ENCODE results near the gene SAMD10. TPM values are rescaled to one million over a fixed set of nuclear protein-coding genes. Genes with fewer than 3 reads are reported as not detected.
"Not testable (repeated sequence)": the region's sequence is repeated elsewhere in the genome, so short reads cannot be mapped to it uniquely, and the experiment has no call there.

Gene SAMD10
- total RNA-seq, 1 donor from 2014 or later: 3.8 TPM

DNA sequence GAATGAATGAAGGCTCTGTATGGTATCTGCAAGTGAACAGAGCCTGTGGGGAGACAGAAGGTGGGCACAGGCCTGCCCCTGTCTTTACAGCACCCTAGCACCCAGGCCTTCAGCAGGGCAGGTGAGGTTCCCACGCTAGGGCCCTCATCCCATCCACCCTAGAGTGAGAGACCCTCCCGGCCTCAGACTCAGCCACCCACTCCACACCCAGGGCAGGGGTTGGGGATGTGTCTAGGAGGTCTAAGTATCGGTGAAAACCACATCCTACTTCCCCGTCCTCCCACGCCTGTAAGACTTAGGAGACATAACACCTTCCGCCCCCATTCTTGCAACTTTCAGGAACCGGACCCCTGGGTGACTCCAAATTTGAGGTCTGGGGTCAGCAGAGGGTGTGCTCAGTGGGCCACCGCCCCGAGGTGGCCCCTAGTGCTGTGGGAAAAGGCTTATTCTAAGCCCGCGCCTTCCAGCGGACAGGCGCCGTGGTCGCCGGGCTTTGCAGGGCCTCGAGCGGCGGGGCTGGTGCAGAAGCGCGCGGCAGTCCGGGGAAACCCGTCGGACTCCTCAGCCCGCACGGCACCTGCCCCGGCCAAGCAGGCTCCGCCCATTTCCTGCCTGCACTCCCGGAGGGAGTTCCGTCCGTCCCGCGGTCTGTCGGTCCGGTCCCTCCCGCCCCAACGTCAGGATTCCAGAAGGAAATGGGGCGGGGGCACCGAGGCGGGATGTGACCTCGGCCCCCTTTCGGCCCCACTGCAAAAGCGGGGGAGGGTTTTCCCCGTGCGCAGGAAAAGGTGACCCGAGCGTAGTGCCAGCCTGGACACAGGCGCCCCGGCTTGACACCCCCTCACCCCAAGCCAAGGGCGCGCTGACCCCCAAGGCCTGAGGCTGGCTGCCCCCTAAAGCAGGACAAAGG is 868 bp downstream of the SAMD10 start:
- no peak for TF ChIP-seq CTCF (IDR thresholded peaks at IDR 0.05)
- Mint-ChIP-seq H3K36me3 (ENCODE audit: low read depth) (peaks cover 3% of the 10 kb centered on the region), H3K27ac (ENCODE audit: unreplicated experiment) (no peak overlapping the region), H3K9me3 (ENCODE audit: low read depth) (no peaks in the 10 kb centered on the region), H3K27me3 (ENCODE audit: low read depth) (no peaks in the 10 kb centered on the region), H3K4me3 (ENCODE audit: unreplicated experiment) (peak overlapping the region; percentile 67), H3K4me1 (ENCODE audit: low read depth) (peaks cover 49% of the 10 kb centered on the region)
- DNase-seq (ENCODE audit: low spot score): no peak

GRCh38 chr20:63977739-63978276 is 1.6 kb downstream of the SAMD10 start:
- Mint-ChIP-seq H3K4me1 (ENCODE audit: low read depth) (peaks cover 51% of the 10 kb centered on the region), H3K27ac (ENCODE audit: unreplicated experiment) (peak overlapping the region; percentile 8), H3K9me3 (ENCODE audit: low read depth) (no peaks in the 10 kb centered on the region), H3K4me3 (ENCODE audit: unreplicated experiment) (peak overlapping the region; percentile 47), H3K27me3 (ENCODE audit: low read depth) (no peaks in the 10 kb centered on the region), H3K36me3 (ENCODE audit: low read depth) (no peaks in the 10 kb centered on the region)
- TF ChIP-seq CTCF (IDR thresholded peaks at IDR 0.05): no peak
- no peak for DNase-seq (ENCODE audit: low spot score)

GRCh38 chr20:63976980-63977738 is 2.3 kb downstream of the SAMD10 start:
- H3K27me3 Mint-ChIP-seq (ENCODE audit: low read depth): no peaks in the 10 kb centered on the region
- H3K9me3 Mint-ChIP-seq (ENCODE audit: low read depth): no peaks in the 10 kb centered on the region
- no peak for DNase-seq (ENCODE audit: low spot score)
- no peak for TF ChIP-seq CTCF (IDR thresholded peaks at IDR 0.05)
- no peaks in the 10 kb centered on the region for H3K36me3 Mint-ChIP-seq (ENCODE audit: low read depth)
- H3K4me1 Mint-ChIP-seq (ENCODE audit: low read depth): peaks cover 45% of the 10 kb centered on the region
- H3K4me3 Mint-ChIP-seq (ENCODE audit: unreplicated experiment): peak overlapping the region; percentile 37
- H3K27ac Mint-ChIP-seq (ENCODE audit: unreplicated experiment): peak overlapping the region; percentile 8

- H3K27ac Mint-ChIP-seq (ENCODE audit: unreplicated experiment); H3K4me3 Mint-ChIP-seq (ENCODE audit: unreplicated experiment); H3K27me3 Mint-ChIP-seq (ENCODE audit: low read depth); H3K9me3 Mint-ChIP-seq (ENCODE audit: low read depth); H3K36me3 Mint-ChIP-seq (ENCODE audit: low read depth); DNase-seq (ENCODE audit: low spot score): not testable (repeated sequence)
- peaks cover 40% of the 10 kb centered on the region for H3K4me1 Mint-ChIP-seq (ENCODE audit: low read depth)
These were observed 2.9 kb downstream of the SAMD10 start for GRCh38 chr20:63976511-63976910.

DNA sequence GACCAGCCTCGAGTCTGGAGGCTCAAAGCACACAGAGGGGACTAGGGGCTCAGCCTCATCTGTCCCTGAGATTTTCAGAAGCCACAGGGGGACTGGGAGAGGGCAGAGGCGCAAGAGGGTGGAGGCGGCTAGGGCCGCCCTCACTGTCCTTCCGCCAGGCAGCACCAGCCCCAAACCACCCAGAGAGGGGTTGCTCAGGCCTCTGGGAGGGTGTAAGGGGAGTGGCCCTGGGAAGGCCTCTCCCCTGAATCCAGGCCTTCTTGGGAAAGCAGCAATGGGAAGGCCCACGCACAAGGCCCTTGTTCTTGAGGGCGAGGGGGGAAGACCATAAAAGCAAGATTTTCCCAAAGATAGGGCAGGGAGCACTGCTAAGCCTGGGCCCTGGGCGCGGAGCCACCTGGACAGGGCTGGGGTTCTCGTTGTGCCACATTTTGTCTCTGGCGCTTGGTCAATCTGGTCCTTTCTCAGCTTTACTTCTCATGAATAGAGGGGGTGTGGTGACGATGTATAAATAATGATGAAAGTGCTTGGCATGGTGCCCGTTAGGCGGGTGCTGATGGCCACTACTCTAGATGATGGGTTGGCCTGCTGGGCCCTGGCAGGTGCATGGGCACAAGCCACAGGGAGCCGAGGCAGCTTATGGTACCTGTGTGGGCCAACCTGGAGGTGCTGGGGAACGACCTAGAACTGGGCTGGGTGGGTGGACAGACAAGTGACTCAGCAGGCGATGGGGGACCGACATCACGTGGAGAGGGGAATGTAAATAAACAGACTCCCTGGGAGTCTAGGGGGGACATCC is 4.8 kb downstream of the SAMD10 start:
- DNase-seq (ENCODE audit: low spot score): peak; percentile 85
- H3K4me3 Mint-ChIP-seq (ENCODE audit: unreplicated experiment): no peak overlapping the region
- H3K27ac Mint-ChIP-seq (ENCODE audit: unreplicated experiment): peak overlapping the region; percentile 14
- peaks cover 26% of the 10 kb centered on the region for H3K4me1 Mint-ChIP-seq (ENCODE audit: low read depth)
- TF ChIP-seq CTCF (IDR thresholded peaks at IDR 0.05): no peak
- H3K9me3 Mint-ChIP-seq (ENCODE audit: low read depth): no peaks in the 10 kb centered on the region
- no peaks in the 10 kb centered on the region for H3K36me3 Mint-ChIP-seq (ENCODE audit: low read depth)
- H3K27me3 Mint-ChIP-seq (ENCODE audit: low read depth): no peaks in the 10 kb centered on the region

Measured in chondrocyte (in vitro differentiated cells).